NT2/D1 (cell line): ENCODE measurements around the gene KCNK6.
A peak's percentile ranks its signal among the peaks of the same experiment; 100 is the strongest.

ENCODE experiments used
- DNase-seq: peaks from one replicate; pipeline ENCODE4 v3.0.0-alpha.2; 2011; ENCODE audit warnings: low read depth, low spot score
- H3K27me3 ChIP-seq: 2 replicates; pipeline ENCODE4 v1.6.0; 2011; ENCODE audit warnings: mild to moderate bottlenecking; ENCODE audit not compliant: insufficient read length, insufficient read depth
- H3K36me3 ChIP-seq: 2 replicates; pipeline ENCODE4 v1.6.1; 2011; ENCODE audit warnings: mild to moderate bottlenecking, low read length, mixed read lengths; ENCODE audit not compliant: insufficient read depth, insufficient read length
- H3K4me1 ChIP-seq: 2 replicates; pipeline ENCODE4 v1.5.1; 2011; ENCODE audit not compliant: insufficient read depth, insufficient read length
- H3K4me3 ChIP-seq: 2 replicates; pipeline ENCODE4 v1.5.1; 2011; ENCODE audit warnings: low read depth; ENCODE audit not compliant: insufficient read length
- H3K9ac ChIP-seq: 2 replicates; pipeline ENCODE4 v1.6.0; 2011; ENCODE audit warnings: low read depth; ENCODE audit not compliant: insufficient read length
- H3K9me3 ChIP-seq: 2 replicates; pipeline ENCODE4 v1.5.1; 2011; ENCODE audit warnings: mild to moderate bottlenecking, low read length; ENCODE audit not compliant: insufficient read depth
- SUZ12 ChIP-seq: IDR thresholded peaks from 2 replicates; pipeline ENCODE4 v1.6.1; 2011; ENCODE audit not compliant: insufficient read length, insufficient read depth; ENCODE audit errors: extremely low read depth
- YY1 ChIP-seq: IDR thresholded peaks from 2 replicates; pipeline ENCODE4 v1.6.1; 2011; ENCODE audit not compliant: insufficient read length, insufficient read depth
- ZNF274 ChIP-seq: IDR thresholded peaks from 2 replicates; pipeline ENCODE4 v1.6.1; 2011; ENCODE audit warnings: mild to moderate bottlenecking, low read depth, low read length

Gene KCNK6

GRCh38 chr19:38375748-38376147 is 56.1 kb downstream of the KCNK6 start:
- Histone ChIP-seq H3K9ac (peak overlapping the region; percentile 96), H3K27me3 (no peaks in the 10 kb centered on the region), H3K4me3 (peak overlapping the region; percentile 73), H3K4me1 (no peaks in the 10 kb centered on the region), H3K36me3 (peaks cover 35% of the 10 kb centered on the region), H3K9me3 (no peaks in the 10 kb centered on the region)
- no peak for DNase-seq
- TF ChIP-seq YY1: no peak
- no peak for TF ChIP-seq ZNF274

GRCh38 chr19:38376576-38376975 is 56.9 kb downstream of the KCNK6 start:
- Histone ChIP-seq H3K9ac (no peak overlapping the region), H3K9me3 (no peaks in the 10 kb centered on the region), H3K4me3 (no peak overlapping the region), H3K4me1 (no peaks in the 10 kb centered on the region), H3K27me3 (no peaks in the 10 kb centered on the region), H3K36me3 (peaks cover 44% of the 10 kb centered on the region)
- DNase-seq: no peak
- no peak for TF ChIP-seq SUZ12
- TF ChIP-seq YY1: no peak
- TF ChIP-seq ZNF274: no peak

GRCh38 chr19:38377052-38377451 is 57.4 kb downstream of the KCNK6 start:
- peaks cover 48% of the 10 kb centered on the region for H3K36me3 ChIP-seq
- no peak overlapping the region for H3K4me3 ChIP-seq

GRCh38 chr19:38378866-38379265 is 59.2 kb downstream of the KCNK6 start:
- Histone ChIP-seq H3K36me3 (peaks cover 64% of the 10 kb centered on the region), H3K4me1 (no peaks in the 10 kb centered on the region), H3K9me3 (no peaks in the 10 kb centered on the region), H3K27me3 (no peaks in the 10 kb centered on the region), H3K4me3 (no peak overlapping the region), H3K9ac (no peak overlapping the region)
- no peak for DNase-seq
- TF ChIP-seq ZNF274 (no peak), YY1 (no peak), SUZ12 (no peak)

More at GRCh38 chr19:38377052-38377451, 57.4 kb downstream of the KCNK6 start:
- Histone ChIP-seq H3K9me3 (no peaks in the 10 kb centered on the region), H3K9ac (no peak overlapping the region), H3K4me1 (no peaks in the 10 kb centered on the region), H3K27me3 (no peaks in the 10 kb centered on the region)
- DNase-seq: no peak
- no peak for TF ChIP-seq YY1
- no peak for TF ChIP-seq ZNF274
- no peak for TF ChIP-seq SUZ12

GRCh38 chr19:38381138-38381537 is 61.5 kb downstream of the KCNK6 start:
- H3K9ac ChIP-seq: no peak overlapping the region
- H3K4me3 ChIP-seq: no peak overlapping the region
- peaks cover 75% of the 10 kb centered on the region for H3K36me3 ChIP-seq
- no peak for DNase-seq
- peaks cover 5% of the 10 kb centered on the region for H3K4me1 ChIP-seq
- no peaks in the 10 kb centered on the region for H3K9me3 ChIP-seq
- TF ChIP-seq SUZ12 (no peak), ZNF274 (no peak), YY1 (no peak)
- H3K27me3 ChIP-seq: no peaks in the 10 kb centered on the region
